Cardiac muscle cell (in vitro differentiated cells and primary cell): ENCODE data around the gene MBOAT1. TPM values are rescaled to one million over a fixed set of nuclear protein-coding genes. Genes with fewer than 3 reads are reported as not detected.

ENCODE experiments used
- DNase-seq, 2 donors: peaks; one replicate each; pipeline versions ENCODE4 v3.0.0 to v3.0.0-alpha.2; 2010 to 2017; ENCODE audit warnings: low read depth in 1 of 2, low spot score in 1 of 2
- H3K27ac ChIP-seq: fragments of 200-600 bp; sonication (generic); 2 replicates; pipeline ENCODE4 v1.5.1; 2016
- H3K27me3 ChIP-seq: fragments of 200-600 bp; sonication (generic); 2 replicates; pipeline ENCODE4 v1.6.0; 2016; ENCODE audit warnings: control low read depth
- H3K36me3 ChIP-seq: fragments of 200-600 bp; sonication (generic); 2 replicates; pipeline ENCODE4 v1.5.1; 2016; ENCODE audit warnings: control low read depth
- H3K4me1 ChIP-seq: fragments of 200-600 bp; sonication (generic); 2 replicates; pipeline ENCODE4 v1.8.1; 2017; ENCODE audit warnings: low read depth, mild to moderate bottlenecking, mixed run types
- H3K4me3 ChIP-seq: fragments of 200-600 bp; sonication (generic); 2 replicates; pipeline ENCODE4 v1.5.1; 2016; ENCODE audit warnings: mild to moderate bottlenecking
- H3K9me3 ChIP-seq: fragments of 200-600 bp; sonication (generic); 2 replicates; pipeline ENCODE4 v1.5.1; 2017; ENCODE audit warnings: low read depth, mild to moderate bottlenecking, control low read depth
- polyA plus RNA-seq: library from polyadenylated mRNA; unstranded; fragments of >200 nt; fragmentation: Nextera tagmentation; extraction: Ambion mirVana; gene quantifications from 2 replicates; pipeline ENCODE4 v1.2.1, GENCODE V29; 2016
- total RNA-seq: library from RNA; depleted of rRNA; stranded (reverse); fragments of >200 nt; gene quantifications from 2 replicates; pipeline ENCODE4 v1.2.3, GENCODE V29; 2016
- TF ChIP-seq, protein P1 (sequence below): IDR thresholded peaks from 2 replicates; pipeline ENCODE4 v1.5.1; 2012; ENCODE audit warnings: low read depth, mild to moderate bottlenecking, low read length

Gene MBOAT1
- total and polyA plus RNA-seq, 2 experiments from 2014 or later: 7.5 to 15.5 TPM

DNA sequence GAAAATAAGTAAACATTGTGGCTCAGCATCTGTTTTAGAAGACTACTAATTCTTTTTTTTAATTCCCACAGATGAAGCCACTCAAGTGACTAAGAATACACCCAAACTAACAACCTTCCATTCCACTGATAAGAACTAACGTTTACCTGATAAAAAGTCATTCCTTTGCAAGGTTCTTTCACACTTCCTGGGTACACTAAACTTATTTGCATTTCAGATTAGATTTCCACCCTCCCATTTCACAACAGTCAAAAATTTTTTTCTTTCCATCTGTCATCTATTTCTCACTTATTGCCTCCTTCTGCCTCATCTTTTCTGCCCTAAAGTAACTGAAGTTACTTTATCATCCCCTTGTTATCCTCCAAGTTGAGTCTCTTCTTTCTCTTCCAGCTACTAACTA, 20.3 kb downstream of the MBOAT1 start:
- Histone ChIP-seq H3K36me3 (no peaks in the 10 kb centered on the region), H3K27ac (no peak overlapping the region), H3K4me1 (no peaks in the 10 kb centered on the region), H3K9me3 (no peaks in the 10 kb centered on the region), H3K27me3 (no peaks in the 10 kb centered on the region), H3K4me3 (no peak overlapping the region)
- DNase-seq: no peak
- TF ChIP-seq, protein P1, sequence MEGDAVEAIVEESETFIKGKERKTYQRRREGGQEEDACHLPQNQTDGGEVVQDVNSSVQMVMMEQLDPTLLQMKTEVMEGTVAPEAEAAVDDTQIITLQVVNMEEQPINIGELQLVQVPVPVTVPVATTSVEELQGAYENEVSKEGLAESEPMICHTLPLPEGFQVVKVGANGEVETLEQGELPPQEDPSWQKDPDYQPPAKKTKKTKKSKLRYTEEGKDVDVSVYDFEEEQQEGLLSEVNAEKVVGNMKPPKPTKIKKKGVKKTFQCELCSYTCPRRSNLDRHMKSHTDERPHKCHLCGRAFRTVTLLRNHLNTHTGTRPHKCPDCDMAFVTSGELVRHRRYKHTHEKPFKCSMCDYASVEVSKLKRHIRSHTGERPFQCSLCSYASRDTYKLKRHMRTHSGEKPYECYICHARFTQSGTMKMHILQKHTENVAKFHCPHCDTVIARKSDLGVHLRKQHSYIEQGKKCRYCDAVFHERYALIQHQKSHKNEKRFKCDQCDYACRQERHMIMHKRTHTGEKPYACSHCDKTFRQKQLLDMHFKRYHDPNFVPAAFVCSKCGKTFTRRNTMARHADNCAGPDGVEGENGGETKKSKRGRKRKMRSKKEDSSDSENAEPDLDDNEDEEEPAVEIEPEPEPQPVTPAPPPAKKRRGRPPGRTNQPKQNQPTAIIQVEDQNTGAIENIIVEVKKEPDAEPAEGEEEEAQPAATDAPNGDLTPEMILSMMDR: no peak

- no peaks in the 10 kb centered on the region for H3K4me1 ChIP-seq
- no peak overlapping the region for H3K4me3 ChIP-seq
- no peak overlapping the region for H3K27ac ChIP-seq
- DNase-seq: no peak
- no peaks in the 10 kb centered on the region for H3K9me3 ChIP-seq
- no peaks in the 10 kb centered on the region for H3K27me3 ChIP-seq
- H3K36me3 ChIP-seq: no peaks in the 10 kb centered on the region
- TF ChIP-seq, protein P1: no peak
These were observed 23.6 kb downstream of the MBOAT1 start for GRCh38 chr6:20188630-20189075.

GRCh38 chr6:20186981-20187380, 25.3 kb downstream of the MBOAT1 start:
- Histone ChIP-seq H3K27ac (no peak overlapping the region), H3K9me3 (no peaks in the 10 kb centered on the region), H3K27me3 (no peaks in the 10 kb centered on the region), H3K4me1 (no peaks in the 10 kb centered on the region), H3K36me3 (no peaks in the 10 kb centered on the region), H3K4me3 (no peak overlapping the region)
- TF ChIP-seq, protein P1: no peak
- DNase-seq: no peak

DNA sequence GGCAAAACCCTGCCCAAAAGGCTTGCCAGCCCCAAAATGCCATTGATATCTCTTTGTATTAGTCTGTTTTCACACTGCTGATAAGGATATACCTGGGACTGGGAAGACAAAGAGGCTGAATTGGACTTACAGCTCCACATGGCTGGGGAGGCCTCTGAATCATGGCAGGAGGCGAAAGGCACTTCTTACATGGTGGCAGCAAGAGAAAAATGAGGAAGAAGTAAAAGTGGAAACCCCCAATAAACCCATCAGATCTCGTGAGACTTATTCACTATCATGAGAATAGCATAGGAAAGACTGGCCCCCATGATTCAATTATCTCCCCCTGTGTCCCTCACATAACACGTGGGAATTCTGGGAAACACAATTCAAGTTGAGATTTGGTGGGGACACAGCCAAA, 28.6 kb downstream of the MBOAT1 start:
- H3K36me3 ChIP-seq: no peaks in the 10 kb centered on the region
- no peak overlapping the region for H3K4me3 ChIP-seq
- no peaks in the 10 kb centered on the region for H3K9me3 ChIP-seq
- no peaks in the 10 kb centered on the region for H3K27me3 ChIP-seq
- H3K27ac ChIP-seq: no peak overlapping the region
- TF ChIP-seq, protein P1: no peak
- peaks cover 6% of the 10 kb centered on the region for H3K4me1 ChIP-seq
- DNase-seq: no peak

DNA sequence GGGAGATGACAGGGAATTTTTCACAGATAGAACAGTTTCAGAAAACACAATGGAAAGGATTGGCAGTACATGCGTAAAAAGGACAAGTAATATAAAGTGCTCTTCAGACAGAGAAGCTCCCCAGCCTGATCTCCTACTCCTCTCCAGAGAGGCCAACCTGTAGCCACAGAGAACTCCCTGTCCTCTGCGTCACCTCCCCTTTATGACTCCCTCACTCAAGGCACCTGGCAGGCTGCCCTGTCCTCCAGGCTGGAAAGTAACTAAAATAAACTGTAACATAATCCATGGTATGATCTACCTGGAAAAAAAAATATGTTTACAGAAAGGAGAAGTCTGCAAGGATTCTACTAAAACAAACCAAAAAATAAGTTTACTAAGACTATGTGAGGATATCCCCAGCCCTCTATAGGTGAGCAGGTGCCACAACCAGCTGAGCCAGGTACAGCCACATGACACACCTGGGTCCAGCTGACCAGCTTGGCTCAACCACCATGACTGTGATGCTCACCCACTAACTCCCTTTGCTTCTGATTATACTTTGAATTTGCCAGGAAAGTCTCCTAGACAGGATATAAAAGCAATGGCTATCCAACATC, 29.2 kb downstream of the MBOAT1 start:
- Histone ChIP-seq H3K9me3 (no peaks in the 10 kb centered on the region), H3K27me3 (no peaks in the 10 kb centered on the region), H3K36me3 (no peaks in the 10 kb centered on the region), H3K27ac (no peak overlapping the region), H3K4me1 (peaks cover 6% of the 10 kb centered on the region), H3K4me3 (no peak overlapping the region)
- DNase-seq: no peak
- TF ChIP-seq, protein P1: no peak
